Stimulated activated CD8-positive, alpha-beta memory T cell treated with anti-CD3 and anti-CD28 coated beads, Interleukin-2, amount 100 ng/mL, for 1 hour (primary cell): Measurements from ENCODE around the gene LRP3.
A peak's percentile ranks its signal among the peaks of the same experiment; 100 is the strongest.
"Not testable (repeated sequence)": the region's sequence is repeated elsewhere in the genome, so short reads cannot be mapped to it uniquely, and the experiment has no call there.

Experiments used
- DNase-seq, 2 donors: peaks; one replicate each; pipeline ENCODE4 v3.0.0-alpha.2; 2020; ENCODE audit warnings: low read depth in 2 of 2

Gene LRP3

DNA sequence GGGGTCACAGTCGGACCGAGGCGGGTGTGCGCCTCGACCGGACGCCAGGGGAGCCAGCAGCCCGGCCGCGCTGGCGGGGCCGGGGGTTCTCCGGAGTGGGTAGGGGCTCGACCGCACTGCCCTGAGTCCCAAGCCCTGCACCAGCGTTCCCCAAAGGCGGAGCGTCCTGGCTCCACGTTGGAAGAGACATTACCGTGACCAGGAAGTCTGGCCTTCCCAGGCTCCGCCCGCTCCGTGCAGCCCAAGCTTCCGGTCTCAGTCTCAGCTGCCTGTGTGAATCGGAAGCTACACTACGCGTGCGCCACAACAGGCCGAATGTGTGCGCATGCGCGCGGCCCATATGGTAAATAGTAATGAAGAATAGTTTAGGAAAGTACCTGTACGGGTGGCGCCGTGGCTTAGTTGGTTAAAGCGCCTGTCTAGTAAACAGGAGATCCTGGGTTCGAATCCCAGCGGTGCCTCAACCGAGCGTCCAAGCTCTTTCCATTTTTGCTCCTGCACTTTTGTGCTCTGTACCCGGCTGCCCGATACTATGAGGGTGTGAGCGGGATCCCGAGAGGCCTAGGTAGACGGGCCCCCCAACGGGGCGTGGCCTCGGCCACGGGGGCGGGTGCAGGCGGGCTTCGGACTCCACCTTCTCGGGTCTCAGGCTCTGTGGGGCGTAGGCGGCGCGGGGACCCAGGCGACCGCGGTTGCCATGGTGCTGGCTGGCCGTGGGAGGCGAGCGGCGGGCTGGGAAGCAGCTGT is 17.3 kb upstream of the LRP3 start:
- DNase-seq = peak; percentile 88 to 95

DNA sequence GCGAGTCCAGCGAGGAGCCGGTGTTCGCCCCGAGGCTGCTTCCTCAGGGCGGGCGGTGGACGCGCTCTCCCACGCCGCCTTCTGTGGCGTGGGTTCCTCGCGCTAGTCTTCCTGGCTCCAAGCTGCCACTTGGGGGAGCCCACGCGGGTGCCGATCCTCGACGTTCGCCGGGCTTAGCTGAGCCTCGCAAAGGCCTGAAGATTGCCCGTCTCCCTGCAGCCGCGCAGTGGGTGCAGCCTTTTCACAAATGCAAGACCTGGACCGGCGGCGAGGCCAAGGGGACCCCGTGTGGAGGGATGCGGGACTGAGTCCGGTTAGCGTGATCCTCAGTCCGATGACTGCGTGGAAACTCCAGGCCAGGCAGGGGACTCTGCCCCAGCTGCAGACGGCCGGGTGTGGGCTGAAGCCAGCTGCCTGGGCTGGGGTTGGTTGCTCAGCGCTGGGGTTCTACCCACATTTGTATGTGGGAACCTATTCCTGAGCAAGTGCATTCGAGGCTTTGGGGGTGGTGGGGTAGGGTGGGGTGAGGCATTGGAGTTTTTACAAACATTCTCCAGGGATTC is 16.6 kb upstream of the LRP3 start:
- peak in 1 of 2 donors; percentile 63 for DNase-seq

DNA sequence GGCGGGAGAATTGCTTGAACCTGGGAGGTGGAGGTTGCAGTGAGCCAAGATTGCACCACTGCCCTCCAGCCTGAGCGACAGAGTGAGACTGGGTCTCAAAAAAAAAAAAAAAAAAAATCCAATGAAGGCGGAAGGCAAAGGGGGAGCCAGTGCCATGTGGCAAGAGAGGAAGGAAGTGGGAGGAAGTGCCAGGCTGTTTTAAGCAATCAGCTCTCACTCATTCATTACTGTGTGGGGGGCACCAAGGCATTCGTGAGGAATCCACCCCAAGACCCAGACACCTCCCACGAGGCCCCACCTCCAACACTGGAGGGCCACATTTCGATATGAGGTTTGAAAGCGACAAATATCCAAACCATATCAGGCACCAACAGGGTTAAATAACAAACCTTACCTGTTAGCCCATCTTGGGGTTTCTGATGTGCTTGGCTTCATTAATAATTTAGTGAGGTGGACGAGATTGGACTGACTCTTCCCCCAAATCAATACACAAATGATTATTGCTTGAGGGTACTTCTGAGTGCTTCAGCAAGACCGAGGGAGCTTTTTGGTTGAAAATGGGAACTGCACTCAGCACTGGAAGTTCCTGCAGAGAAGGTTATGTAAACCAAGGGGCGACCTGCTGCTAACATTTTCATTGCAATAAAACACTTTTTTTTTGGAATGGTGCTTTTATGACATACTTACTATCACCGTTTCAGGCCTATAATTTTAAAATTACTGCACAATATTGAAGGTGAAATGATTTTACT is 7.5 kb upstream of the LRP3 start:
- no peak for DNase-seq

DNA sequence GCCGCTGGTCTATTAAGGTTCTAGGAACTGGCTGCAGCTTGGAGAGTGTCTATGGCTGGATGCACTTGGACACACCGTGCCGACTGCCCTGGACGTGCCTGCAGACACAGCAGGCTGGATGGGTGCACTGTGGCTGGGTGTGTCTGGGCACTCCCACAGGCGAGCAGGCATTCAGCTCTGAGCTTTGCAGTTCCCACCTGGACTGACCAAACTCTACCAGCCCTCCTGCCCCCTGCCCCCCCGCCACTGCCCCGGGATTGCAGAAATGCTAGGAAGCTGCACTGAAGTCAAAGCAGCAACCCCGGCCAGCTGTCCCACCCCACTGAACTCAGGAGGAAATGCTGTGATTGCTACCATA is 7.0 kb upstream of the LRP3 start:
- no peak for DNase-seq

GRCh38 chr19:33189453-33189852 is 4.7 kb upstream of the LRP3 start:
- no peak for DNase-seq

DNA sequence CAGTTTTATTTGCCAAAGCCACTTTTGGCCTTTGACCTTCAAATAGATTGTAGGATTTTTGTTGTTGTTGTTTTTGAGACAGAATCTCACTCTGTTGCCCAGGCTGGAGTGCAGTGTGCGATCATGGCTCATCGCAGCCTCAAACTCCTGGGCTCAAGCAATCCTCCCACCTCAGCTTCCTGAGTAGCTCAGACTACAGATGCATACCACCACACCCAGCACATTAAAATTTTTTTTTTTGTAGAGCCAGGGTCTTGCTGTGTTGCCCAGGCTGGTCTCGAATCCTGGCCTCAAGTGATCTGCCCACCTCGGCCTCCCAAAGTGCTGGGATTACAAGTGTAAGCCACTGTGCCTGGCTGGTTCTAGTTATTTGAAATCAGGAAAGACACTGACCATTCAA is 3.0 kb upstream of the LRP3 start:
- DNase-seq = not testable (repeated sequence)

DNA sequence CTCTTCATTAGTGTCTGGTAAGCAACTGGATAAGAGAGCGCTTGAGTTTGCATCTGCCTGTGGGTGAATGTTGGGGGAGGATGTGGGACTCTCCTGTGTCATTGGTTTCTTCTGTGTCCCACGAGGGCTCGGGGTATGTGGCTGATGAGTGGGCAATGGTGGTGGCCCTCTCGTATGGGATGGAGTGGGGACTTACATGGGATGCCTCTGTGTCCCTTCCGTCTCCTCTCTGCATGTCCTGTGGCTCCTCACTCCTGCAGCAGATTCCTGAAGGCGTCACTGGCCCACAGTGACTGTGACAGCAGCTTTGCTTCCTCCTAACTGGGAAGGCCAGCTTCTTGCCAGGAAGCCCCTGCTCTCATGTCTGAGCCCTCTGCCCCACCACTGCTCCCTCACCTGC is 2.6 kb upstream of the LRP3 start:
- DNase-seq = no peak

GRCh38 chr19:33192010-33192409 is 2.1 kb upstream of the LRP3 start:
- DNase-seq = no peak

GRCh38 chr19:33193269-33193864 is 763 bp upstream of the LRP3 start:
- no peak for DNase-seq

- no peak for DNase-seq
These were observed 379 bp downstream of the LRP3 start for GRCh38 chr19:33194532-33194885.

DNA sequence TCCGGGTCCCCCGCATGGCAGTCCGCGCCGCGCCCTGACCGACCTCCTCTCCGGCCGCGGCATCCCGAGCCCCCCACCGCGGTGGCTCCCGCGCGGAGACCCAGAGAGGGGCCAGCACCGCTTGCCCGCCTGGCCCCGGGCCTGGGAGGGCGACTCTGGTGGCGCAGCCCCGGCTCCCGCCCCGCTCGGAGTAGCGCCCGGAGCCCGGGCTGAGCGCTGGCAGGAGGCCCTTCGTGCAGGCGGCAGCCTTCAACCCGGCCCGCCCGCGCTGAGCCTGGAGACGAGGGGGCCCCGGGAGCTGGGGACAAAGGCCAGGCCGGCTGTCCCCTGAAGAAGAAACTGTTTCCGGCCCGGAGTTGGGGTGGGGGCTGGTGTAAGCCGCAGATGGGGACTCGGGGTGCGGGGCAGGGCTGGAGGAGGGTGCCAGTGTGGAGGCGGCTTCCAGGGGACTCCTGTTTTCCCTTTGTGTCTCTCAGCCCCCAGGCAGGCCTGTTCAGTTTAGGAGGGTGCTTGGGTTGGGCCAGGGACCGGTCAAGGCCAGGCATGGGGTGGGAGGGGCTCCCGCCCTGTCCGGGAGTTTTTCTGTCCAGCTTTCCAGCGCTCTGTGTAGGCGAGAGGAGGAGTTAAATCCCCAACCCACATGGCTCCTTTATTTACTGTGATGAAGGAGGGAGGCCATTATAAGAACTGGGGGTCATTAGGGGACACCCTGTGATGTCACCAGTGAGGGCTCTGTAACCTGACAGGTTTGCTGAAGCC is 935 bp downstream of the LRP3 start:
- no peak for DNase-seq

- DNase-seq = no peak
These were observed 1.7 kb downstream of the LRP3 start for GRCh38 chr19:33195645-33196347.

DNA sequence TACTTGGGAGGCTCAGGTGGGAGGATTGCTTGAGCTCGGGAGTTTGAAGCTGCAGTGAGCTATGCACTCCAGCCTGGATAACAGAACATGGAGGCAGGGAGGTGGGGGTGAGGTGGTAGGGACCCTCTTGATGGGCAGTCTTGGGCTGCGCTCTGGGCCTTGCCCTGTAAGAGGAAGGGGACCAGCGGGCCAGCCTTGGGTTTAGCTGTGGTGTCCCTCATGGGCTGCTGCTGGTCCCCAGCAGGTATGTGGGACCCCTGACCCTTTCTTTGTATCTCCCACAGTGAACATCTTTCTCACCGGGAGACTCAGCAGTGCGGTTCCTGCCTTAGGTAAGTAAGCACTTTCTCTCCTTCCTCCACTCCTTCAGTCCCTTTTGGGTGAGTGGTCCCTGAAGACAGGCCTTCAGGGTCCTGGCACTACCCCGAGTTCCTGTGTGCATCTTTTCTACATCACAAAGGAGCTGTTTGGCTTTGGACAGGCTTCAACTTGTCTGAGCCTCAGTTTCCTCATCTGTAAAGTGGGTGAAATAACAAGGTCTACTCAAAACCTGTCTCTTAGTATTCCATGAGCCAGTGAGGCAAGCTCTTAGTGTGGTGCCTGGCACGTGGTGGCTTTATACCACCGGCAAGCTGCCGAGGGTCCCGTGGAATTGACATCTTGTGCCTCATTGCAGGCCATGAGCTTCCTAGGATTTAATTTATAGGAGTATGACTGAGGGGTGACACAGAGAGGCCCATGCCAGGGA is 2.5 kb downstream of the LRP3 start:
- no peak for DNase-seq

GRCh38 chr19:33197591-33198000 is 3.5 kb downstream of the LRP3 start:
- no peak for DNase-seq

DNA sequence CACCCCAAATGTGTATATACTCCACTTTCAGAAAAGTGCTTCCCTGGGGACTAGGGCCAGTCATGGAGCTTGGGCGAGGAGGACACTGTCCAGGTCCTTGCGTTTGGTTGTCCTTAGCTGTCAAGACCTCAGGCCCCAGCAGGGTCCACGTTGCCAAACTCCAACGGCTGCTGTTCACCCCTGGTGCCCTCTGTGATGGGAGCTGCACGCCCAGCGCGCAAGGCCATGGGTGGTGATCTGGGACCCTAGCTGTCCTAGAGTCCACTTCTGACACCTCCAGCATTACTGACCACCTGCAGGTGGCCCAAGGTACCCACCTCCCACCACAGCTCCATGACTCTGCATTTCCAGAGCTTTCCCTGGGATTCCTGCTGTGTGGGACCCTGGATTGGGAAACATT is 4.0 kb downstream of the LRP3 start:
- DNase-seq = no peak

DNA sequence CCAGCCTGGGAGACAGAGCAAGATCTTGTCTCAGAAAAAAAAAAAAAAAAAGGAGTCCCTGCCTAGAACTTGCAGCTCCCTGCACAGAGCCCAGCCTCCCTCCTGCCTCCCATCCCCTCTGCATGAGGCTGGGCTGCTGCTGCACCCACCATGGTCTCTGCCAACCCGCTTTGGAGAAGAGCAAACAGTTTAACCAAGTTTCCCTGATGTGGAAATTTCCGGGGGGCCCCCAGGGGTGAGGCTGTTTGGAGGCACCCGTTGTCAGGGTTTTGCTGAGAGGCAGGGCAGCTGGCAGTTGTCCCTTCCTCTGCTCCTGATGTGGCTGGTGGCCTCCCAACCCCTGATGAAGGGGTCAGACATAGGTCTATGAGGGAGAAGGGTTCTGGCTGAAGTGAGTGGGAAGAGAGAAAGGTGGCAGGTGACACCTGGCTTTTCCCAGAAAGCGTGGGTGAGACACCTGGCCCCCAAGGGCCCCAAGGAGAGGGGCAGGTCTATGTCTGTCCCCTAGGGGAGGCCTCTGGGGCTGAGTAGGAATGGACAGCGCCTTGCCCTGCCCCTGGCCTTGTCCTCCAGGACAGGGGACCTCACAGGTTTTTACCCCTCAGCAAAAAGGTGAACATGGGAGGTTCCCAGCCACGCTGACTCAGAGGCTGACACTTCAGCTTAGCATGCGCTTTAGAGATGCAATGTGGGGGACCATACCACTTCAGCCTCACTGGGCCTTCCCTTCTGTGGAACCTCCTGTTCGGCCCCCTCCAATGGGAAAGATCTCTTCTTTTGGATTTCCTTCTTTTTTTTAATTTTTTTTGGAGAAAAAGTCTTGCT is 5.5 kb downstream of the LRP3 start:
- no peak for DNase-seq

GRCh38 chr19:33201473-33201872 is 7.3 kb downstream of the LRP3 start:
- DNase-seq = no peak

GRCh38 chr19:33201886-33202545 is 7.9 kb downstream of the LRP3 start:
- DNase-seq = no peak
